Stimulated activated naive CD8-positive, alpha-beta T cell treated with anti-CD3 and anti-CD28 coated beads, Interleukin-15, amount 100 ng/mL, for 72 hours (primary cell): Measurements from ENCODE around the gene NT5DC2.

ENCODE experiments used
- ATAC-seq: fragments of 150-1000 bp; cut with Tn5 transposase; 2 replicates; pipeline ENCODE4 v1.10.0; 2021; ENCODE audit warnings: mild to moderate bottlenecking, moderate library complexity
- DNase-seq, 2 donors: peaks; one replicate each; pipeline ENCODE4 v3.0.0; 2021 to 2022
- H3K27ac Mint-ChIP-seq, 2 donors: one replicate each; pipeline ENCODE4 v1.8.0; 2022; ENCODE audit warnings: mild to moderate bottlenecking in 2 of 2, mixed read lengths in 2 of 2, moderate library complexity in 2 of 2
- H3K27me3 Mint-ChIP-seq: one replicate; pipeline ENCODE4 v1.8.0; 2022; ENCODE audit warnings: mixed read lengths
- H3K4me1 Mint-ChIP-seq: one replicate; pipeline ENCODE4 v1.8.0; 2022; ENCODE audit warnings: mild to moderate bottlenecking, mixed read lengths
- H3K4me3 Mint-ChIP-seq, 2 donors: one replicate each; pipeline ENCODE4 v1.8.0; 2022; ENCODE audit warnings: mild to moderate bottlenecking in 2 of 2, mixed read lengths in 2 of 2, moderate library complexity in 1 of 2
- H3K9me3 Mint-ChIP-seq, 2 donors: one replicate each; pipeline ENCODE4 v1.8.0; 2022; ENCODE audit warnings: mixed read lengths in 2 of 2

NT5DC2 gene

DNA sequence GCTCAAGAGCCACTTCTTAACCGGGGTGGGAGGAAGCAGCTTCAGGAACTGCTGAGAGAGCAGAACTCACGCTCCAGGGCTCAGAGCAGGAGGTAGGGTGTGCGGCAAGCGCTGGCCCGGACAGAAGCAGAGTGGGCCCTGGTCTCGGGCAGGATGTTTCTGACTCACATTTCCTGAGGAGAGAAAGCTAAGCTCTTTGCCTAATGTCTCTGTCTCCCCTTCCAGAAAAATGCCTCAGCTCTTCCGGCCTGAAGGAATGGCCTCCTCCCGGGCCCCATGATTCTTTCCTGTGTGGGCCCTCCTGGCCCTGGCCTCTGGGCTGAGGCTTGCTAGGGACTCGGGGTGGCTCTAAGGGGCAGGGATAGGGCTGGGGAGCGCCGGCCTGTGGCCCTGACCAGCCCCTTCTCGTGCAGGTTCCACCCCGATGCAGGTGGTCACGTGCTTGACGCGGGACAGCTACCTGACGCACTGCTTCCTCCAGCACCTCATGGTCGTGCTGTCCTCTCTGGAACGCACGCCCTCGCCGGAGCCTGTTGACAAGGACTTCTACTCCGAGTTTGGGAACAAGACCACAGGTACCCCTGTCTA lies 42.6 kb downstream of the NT5DC2 start:
- Mint-ChIP-seq H3K4me3 (no peak overlapping the region), H3K27ac (no peak overlapping the region), H3K4me1 (peaks cover 10% of the 10 kb centered on the region), H3K27me3 (no peaks in the 10 kb centered on the region), H3K9me3 (no peaks in the 10 kb centered on the region)
- DNase-seq: no peak
- no peak for ATAC-seq

DNA sequence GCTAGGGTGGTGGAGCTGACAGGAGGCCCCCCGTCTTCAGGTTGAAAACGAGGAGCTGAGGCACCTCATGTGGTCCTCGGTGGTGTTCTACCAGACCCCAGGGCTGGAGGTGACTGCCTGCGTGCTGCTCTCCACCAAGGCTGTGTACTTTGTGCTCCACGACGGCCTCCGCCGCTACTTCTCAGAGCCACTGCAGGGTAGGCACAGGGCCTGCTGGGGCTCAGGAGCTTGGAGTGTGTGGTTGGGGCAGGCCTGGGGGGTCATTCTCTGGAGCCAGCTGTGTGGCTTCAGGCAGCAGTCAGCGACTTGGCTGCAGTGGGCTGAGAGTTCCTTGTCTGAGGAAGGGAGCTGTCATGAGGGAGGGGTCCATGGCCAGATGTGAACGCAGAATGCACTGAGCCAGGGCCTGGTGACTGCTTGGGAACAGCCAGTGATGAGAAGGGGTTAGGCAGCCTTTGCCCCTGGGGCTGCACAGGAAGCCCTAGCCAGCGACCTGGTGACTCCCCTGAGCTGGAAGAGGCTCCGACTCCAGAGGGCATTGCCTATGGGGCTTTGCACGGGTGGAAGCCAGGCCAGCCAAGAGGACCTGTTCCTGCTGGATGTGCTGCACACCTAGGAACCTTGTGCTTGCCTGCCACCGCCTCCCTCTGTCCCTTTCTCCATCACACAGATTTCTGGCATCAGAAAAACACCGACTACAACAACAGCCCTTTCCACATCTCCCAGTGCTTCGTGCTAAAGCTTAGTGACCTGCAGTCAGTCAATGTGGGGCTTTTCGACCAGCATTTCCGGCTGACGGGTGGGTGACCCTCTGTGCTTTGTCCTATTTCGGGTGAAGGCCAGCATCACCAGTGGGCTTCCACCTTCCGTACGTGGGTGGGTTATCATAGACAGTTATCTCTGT lies 43.4 kb downstream of the NT5DC2 start:
- ATAC-seq (no peak), DNase-seq (no peak)
- Mint-ChIP-seq H3K27ac (no peak overlapping the region), H3K9me3 (no peaks in the 10 kb centered on the region), H3K27me3 (no peaks in the 10 kb centered on the region), H3K4me1 (peaks cover 10% of the 10 kb centered on the region), H3K4me3 (no peak overlapping the region)

DNA sequence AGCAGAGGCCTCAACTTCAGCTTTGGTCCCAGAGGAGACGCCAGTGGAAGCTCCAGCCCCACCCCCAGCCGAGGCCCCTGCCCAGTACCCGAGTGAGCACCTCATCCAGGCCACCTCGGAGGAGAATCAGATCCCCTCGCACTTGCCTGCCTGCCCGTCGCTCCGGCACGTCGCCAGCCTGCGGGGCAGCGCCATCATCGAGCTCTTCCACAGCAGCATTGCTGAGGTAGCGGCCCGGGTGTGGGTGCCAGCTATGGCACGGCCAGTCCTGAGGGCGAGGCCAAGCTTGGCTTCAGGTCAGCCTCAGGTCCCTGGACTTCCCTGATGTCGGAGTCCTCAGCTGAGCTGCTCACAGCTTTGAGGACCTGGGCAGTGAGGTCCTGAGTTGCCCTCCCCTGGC lies 44.2 kb downstream of the NT5DC2 start:
- Mint-ChIP-seq H3K27me3 (no peaks in the 10 kb centered on the region), H3K4me1 (peaks cover 4% of the 10 kb centered on the region)

DNA sequence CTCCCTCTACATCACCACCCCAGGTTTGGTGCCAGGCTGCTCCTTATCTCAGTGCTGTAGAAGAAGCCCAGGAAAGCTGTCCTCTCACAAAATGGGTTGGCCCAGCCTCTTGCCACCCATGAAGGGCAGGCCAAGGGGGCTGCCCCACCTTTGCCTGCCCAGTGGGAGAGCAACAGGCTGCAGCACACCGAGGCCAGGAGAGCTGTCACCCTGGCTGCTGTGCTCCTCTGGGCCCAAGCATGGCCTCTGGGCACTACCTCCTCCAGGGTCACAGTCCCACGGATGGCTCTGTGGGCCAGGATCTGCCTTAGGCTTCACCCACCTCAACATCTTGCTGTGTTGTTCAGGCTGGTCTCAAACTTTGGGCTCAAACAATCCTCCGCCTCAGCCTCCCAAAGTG lies 44.9 kb downstream of the NT5DC2 start:
- Mint-ChIP-seq H3K4me3 (no peak overlapping the region), H3K9me3 (no peaks in the 10 kb centered on the region), H3K27me3 (no peaks in the 10 kb centered on the region), H3K4me1 (no peaks in the 10 kb centered on the region), H3K27ac (no peak overlapping the region)
- no peak for DNase-seq
- ATAC-seq: no peak

More for the DNA sequence above, 44.2 kb downstream of the NT5DC2 start:
- DNase-seq (no peak), ATAC-seq (no peak)
- Mint-ChIP-seq H3K9me3 (no peaks in the 10 kb centered on the region), H3K27ac (peak overlapping the region in 1 of 2 donors; percentile 71), H3K4me3 (no peak overlapping the region)

DNA sequence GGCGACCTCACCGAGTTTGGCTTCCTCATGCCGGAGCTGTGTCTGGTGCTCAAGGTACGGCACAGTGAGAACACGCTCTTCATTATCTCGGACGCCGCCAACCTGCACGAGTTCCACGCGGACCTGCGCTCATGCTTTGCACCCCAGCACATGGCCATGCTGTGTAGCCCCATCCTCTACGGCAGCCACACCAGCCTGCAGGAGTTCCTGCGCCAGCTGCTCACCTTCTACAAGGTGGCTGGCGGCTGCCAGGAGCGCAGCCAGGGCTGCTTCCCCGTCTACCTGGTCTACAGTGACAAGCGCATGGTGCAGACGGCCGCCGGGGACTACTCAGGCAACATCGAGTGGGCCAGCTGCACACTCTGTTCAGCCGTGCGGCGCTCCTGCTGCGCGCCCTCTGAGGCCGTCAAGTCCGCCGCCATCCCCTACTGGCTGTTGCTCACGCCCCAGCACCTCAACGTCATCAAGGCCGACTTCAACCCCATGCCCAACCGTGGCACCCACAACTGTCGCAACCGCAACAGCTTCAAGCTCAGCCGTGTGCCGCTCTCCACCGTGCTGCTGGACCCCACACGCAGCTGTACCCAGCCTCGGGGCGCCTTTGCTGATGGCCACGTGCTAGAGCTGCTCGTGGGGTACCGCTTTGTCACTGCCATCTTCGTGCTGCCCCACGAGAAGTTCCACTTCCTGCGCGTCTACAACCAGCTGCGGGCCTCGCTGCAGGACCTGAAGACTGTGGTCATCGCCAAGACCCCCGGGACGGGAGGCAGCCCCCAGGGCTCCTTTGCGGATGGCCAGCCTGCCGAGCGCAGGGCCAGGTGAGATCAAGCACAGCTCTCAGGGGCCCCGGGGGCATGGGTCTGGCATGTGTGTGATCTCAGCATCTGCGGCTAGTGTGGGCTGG lies 45.6 kb downstream of the NT5DC2 start:
- no peak overlapping the region for H3K27ac Mint-ChIP-seq
- H3K9me3 Mint-ChIP-seq: no peaks in the 10 kb centered on the region
- H3K4me3 Mint-ChIP-seq: no peak overlapping the region
- ATAC-seq: no peak
- no peaks in the 10 kb centered on the region for H3K27me3 Mint-ChIP-seq
- no peak for DNase-seq
- H3K4me1 Mint-ChIP-seq: no peaks in the 10 kb centered on the region

DNA sequence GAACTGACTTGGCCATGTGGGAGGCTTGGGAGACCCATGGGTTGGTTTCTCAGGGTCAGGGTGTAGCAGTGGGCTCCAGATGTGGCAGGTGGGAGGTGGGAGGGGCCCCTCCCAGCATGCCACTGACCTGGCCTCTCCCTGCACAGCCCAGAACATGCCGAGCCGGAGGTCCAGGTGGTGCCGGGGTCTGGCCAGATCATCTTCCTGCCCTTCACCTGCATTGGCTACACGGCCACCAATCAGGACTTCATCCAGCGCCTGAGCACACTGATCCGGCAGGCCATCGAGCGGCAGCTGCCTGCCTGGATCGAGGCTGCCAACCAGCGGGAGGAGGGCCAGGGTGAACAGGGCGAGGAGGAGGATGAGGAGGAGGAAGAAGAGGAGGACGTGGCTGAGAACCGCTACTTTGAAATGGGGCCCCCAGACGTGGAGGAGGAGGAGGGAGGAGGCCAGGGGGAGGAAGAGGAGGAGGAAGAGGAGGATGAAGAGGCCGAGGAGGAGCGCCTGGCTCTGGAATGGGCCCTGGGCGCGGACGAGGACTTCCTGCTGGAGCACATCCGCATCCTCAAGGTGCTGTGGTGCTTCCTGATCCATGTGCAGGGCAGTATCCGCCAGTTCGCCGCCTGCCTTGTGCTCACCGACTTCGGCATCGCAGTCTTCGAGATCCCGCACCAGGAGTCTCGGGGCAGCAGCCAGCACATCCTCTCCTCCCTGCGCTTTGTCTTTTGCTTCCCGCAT lies 46.4 kb downstream of the NT5DC2 start:
- Mint-ChIP-seq H3K4me3 (no peak overlapping the region), H3K27me3 (no peaks in the 10 kb centered on the region), H3K4me1 (no peaks in the 10 kb centered on the region), H3K27ac (peak overlapping the region in 1 of 2 donors; percentile 89), H3K9me3 (no peaks in the 10 kb centered on the region)
- ATAC-seq (no peak), DNase-seq (no peak)

DNA sequence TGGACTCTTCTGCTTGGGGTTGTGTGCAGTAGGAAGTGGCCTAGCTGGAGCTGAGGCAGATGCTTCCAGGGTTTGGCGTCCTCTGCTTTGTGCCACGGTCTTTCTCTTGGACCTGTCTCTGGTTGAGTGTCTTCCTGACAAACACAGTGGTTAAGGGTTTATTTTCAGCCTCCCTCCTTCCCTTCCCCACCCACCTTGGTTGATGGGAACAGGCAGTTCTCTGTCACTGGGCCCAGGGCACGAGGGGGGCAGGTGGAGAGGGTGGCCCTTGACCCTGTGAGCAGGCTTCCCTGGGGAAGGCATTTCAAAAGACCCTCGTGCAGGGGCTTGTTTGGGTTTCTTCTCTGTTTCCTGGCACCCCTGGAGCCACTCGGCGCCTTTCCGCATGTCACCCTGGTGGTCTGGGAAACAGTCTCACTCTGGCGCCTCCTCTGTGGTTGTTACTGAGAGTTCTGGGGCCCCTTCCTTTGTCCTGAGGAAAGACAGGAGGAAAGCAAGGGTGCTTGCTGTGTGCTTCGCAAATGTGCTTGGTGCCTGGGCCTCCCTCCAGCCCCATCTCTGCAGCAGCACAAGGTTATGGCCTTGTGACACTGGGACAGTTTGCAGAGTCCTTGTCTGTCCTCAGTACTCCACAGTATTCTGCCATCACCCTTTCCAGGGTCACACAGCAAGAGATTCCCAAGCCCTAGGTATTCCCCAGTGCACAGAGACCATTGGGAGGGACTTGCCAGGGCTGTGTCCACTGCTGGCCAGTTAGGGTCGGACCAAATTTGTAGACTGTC lies 48.8 kb downstream of the NT5DC2 start:
- Mint-ChIP-seq H3K4me3 (no peak overlapping the region), H3K27ac (peak overlapping the region; percentile 29 to 82), H3K4me1 (no peaks in the 10 kb centered on the region), H3K27me3 (no peaks in the 10 kb centered on the region), H3K9me3 (no peaks in the 10 kb centered on the region)
- DNase-seq (no peak), ATAC-seq (no peak)

DNA sequence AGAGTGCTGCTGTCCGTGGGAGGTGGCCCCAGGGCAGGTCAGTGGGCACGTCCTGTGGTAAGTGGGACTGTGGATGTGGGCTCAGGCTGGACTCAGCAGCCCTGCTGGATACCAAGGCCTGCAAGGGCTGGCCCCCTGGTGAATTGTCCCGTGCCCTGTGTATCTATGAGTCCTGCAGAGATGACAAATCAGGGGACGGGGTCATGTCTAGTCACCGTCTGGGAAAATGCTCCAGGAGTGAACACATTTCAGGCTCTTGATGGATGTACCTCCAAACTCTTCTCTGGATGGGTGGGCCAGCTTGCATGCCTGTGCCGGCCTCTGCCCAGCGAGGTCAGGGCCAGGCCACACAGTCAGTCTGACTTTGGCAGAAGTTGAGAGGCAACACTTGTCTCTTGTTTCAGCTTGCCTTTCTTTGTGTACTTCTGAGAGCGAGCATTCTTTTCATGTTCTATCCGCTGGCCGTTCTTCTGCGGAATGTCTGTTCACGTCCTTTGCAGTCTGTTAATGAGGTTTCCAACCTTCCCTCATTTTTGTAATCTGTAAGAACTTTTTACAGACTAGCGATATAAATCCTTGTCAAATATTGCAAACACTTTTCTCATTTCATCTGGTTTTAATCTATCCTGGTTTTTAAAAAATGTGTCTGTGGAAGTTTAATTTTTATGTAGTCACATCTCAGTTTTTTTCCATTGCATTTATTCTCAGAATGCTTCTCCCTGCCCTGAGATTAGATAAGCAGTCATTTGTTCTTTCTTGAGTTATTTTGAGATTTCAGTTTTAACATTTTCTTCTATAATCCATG lies 49.9 kb downstream of the NT5DC2 start:
- no peaks in the 10 kb centered on the region for H3K4me1 Mint-ChIP-seq
- peak overlapping the region in 1 of 2 donors; percentile 75 for H3K27ac Mint-ChIP-seq
- no peak for ATAC-seq
- no peaks in the 10 kb centered on the region for H3K9me3 Mint-ChIP-seq
- no peak for DNase-seq
- no peak overlapping the region for H3K4me3 Mint-ChIP-seq
- no peaks in the 10 kb centered on the region for H3K27me3 Mint-ChIP-seq

DNA sequence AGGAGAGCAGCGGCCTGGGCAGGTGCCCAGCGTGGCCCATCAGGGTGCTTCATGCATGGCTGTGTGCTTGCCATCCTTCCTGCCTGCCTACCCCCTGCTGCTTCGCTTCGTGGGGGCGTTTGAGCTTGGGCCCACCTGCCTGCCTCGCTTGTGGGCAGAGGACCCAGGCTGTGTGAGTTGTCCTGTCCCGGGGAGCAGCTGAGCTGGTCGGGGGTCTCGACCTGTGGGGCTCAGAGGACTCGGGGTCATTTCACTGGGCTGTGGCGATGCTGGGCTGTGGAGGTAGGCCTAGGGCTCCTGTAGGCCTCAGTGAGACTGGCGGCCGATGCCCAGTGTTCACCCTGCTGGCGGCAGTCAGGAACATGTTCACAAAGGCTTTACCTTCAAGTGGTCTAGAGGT lies 50.6 kb downstream of the NT5DC2 start:
- ATAC-seq: no peak
- peak overlapping the region in 1 of 2 donors; percentile 75 for H3K27ac Mint-ChIP-seq
- H3K4me1 Mint-ChIP-seq: no peaks in the 10 kb centered on the region
- DNase-seq: no peak
- no peak overlapping the region for H3K4me3 Mint-ChIP-seq
- no peaks in the 10 kb centered on the region for H3K27me3 Mint-ChIP-seq
- H3K9me3 Mint-ChIP-seq: no peaks in the 10 kb centered on the region

DNA sequence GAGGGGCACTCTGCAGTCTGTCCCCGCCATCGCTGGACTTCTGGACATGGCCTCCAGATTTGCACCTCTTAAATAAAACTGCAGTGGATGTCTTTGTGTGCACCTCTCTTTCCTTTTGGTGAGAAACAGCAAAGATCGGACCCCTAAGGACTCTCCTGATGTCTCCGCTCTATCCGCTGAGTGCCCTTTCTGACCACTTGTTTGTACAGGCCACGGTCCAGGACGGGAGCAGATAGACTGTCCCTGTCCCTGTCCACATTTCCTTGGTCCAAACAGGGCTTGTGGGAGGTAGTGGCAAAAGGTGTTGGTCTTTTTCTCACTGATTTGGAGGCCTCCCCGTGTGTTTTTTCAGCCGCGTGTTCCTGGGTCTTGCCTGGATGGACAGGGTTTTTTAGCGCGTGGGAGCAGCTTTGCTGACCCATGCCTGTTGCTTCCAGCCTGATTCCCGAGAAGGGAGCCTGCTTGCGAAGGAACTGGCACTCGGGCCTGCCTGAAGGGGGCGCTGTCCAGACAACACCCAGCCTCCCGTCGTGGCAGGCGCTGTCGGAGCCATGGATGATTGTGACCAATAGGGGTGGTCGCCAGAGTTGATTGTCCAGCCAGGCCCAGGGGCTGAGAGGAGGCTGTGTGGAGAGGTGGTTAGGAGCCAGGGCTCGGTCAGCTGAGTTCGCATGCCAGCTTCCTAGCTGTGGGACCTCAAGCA lies 51.7 kb downstream of the NT5DC2 start:
- Mint-ChIP-seq H3K9me3 (no peaks in the 10 kb centered on the region), H3K4me1 (no peaks in the 10 kb centered on the region), H3K27me3 (no peaks in the 10 kb centered on the region), H3K27ac (peak overlapping the region in 1 of 2 donors; percentile 56), H3K4me3 (no peak overlapping the region)
- no peak for ATAC-seq
- no peak for DNase-seq

DNA sequence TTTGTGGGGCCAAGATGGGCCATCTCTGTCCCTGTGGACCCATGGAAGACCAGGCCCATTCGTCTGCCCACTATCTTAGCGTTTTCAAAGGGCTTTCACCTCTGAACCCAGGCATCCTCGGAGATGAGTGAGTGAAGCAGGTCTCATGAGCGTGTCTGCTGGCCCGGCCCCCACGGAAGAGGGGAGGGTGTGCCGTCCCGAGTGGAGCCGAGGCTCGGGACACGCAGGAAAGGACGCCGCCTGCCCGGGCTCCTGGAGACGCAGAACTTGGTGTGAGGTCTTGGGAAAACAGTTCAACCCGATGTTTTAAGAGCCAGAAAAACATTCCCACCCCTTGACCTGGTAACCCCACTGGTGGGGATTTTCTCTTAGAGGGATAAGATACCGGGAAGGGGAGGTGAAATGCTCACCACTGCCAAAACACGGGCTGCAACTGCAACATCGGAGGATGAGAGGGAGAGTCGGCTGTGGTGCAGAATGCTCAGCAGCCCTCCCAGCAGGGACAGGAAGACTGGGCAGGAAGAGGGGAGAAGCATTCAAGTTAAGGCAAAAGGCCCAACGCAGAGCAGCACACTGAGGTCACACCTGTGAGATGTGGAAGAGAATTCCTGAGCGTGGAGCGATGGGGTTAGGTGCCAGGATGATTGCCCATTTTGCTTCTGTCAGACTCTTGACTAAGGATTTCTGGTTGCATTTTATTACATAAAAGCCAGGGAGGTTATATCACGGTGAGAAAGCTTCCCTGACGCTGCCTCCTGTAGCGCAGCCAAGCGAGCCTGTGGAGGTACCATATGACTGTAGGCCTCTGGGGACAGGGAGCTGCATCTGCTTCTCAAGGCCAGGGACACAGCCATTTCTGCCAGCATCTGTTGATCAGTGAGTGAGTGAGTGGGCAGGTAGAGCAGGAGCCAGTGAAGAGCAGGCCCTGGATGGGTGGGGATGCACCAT lies 52.6 kb downstream of the NT5DC2 start:
- peak overlapping the region in 1 of 2 donors; percentile 36 for H3K27ac Mint-ChIP-seq

DNA sequence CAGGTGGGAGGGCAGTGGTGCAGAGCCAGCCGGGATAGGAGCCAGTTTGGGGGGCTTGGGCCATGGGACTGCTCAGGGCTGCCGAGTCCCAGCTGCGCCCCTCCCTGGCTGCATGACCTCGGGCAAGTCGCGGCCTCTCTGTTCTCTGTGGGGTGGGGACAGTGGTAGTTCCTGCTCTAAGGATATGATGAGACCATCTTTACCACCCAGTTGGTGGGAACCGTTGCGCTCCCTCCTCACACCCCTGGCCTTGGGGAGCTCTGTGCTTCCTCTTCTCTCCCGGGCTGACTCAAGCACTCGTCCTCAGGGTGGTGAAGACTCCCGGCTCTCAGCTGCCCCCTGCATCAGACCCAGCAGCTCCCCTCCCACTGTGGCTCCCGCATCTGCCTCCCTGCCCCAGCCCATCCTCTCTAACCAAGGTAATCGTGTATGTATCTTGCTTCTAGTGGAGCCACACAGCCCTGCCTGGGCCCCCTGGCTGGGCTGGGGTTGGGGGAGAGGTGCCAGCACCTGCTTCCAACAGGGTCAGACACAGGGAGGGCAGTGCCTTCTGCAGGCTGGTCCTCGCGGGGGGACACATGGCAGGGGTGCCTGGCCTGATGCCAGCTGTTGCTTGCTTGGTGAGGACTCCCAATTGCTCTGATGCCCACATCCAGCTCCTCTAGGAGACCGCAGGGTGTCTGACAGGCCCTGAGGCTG lies 53.6 kb downstream of the NT5DC2 start:
- ATAC-seq: no peak
- no peak for DNase-seq
- Mint-ChIP-seq H3K4me1 (no peaks in the 10 kb centered on the region), H3K27ac (peak overlapping the region in 1 of 2 donors; percentile 83), H3K9me3 (no peaks in the 10 kb centered on the region), H3K4me3 (no peak overlapping the region), H3K27me3 (no peaks in the 10 kb centered on the region)

More for the DNA sequence above, 52.6 kb downstream of the NT5DC2 start:
- ATAC-seq (no peak), DNase-seq (no peak)
- Mint-ChIP-seq H3K4me1 (no peaks in the 10 kb centered on the region), H3K27me3 (no peaks in the 10 kb centered on the region), H3K9me3 (no peaks in the 10 kb centered on the region), H3K4me3 (no peak overlapping the region)
